Calu3 (cell line): Measurements from ENCODE around the gene ERVH48-1. TPM values are rescaled to one million over a fixed set of nuclear protein-coding genes. Genes with fewer than 3 reads are reported as not detected.

ENCODE experiments used
- BruUV-seq: library from RNA; stranded (reverse); fragments of 400-500 nt; replicated peaks from 2 replicates; lab custom pipeline; 2021; lab: Mats Ljungman, UMichigan
- CTCF ChIA-PET: fragments of 300-600 bp; sonication (Branson Sonifier 250); formaldehyde crosslinking; loops from one replicate; lab custom pipeline; 2022; ENCODE audit warnings: antibody characterized with exemption; lab: Charles Lee
- DNase-seq: peaks from one replicate; pipeline ENCODE4 v3.0.0; 2022
- H3K27ac Mint-ChIP-seq: one replicate; pipeline ENCODE4 v1.8.0; 2022; ENCODE audit warnings: mixed read lengths; ENCODE audit not compliant: unreplicated experiment
- H3K27me3 Mint-ChIP-seq: one replicate; pipeline ENCODE4 v1.8.0; 2022; ENCODE audit warnings: mixed read lengths; ENCODE audit not compliant: unreplicated experiment
- H3K36me3 Mint-ChIP-seq: one replicate; pipeline ENCODE4 v1.8.0; 2022; ENCODE audit warnings: mild to moderate bottlenecking, moderate library complexity, mixed read lengths; ENCODE audit not compliant: insufficient read depth, unreplicated experiment
- H3K4me1 Mint-ChIP-seq: one replicate; pipeline ENCODE4 v1.8.0; 2022; ENCODE audit warnings: mild to moderate bottlenecking, low read depth, mixed read lengths; ENCODE audit not compliant: unreplicated experiment
- H3K4me3 Mint-ChIP-seq: one replicate; pipeline ENCODE4 v1.8.0; 2022; ENCODE audit warnings: mild to moderate bottlenecking, low read depth, moderate library complexity, mixed read lengths; ENCODE audit not compliant: unreplicated experiment
- H3K9me3 Mint-ChIP-seq: one replicate; pipeline ENCODE4 v1.8.0; 2022; ENCODE audit warnings: low read depth, mixed read lengths; ENCODE audit not compliant: unreplicated experiment
- CTCF ChIP-seq: fragments of 200-600 bp; IDR thresholded peaks from one replicate; pipeline ENCODE4 v1.8.0; 2022; ENCODE audit warnings: antibody characterized with exemption; ENCODE audit not compliant: unreplicated experiment
- intact Hi-C: fragments of 100-400 bp; cut with micrococcal nuclease; formaldehyde crosslinking; loops from one replicate; pipeline ENCODE4 v1.10.0; 2022; ENCODE audit not compliant: unreplicated experiment
- total RNA-seq: library from RNA; stranded (reverse); gene quantifications from 2 replicates; pipeline ENCODE4 v1.2.3, GENCODE V29; 2022

ERVH48-1 gene
- total RNA-seq, 1 experiment from 2014 or later, result not detected

- DNase-seq, result peak; percentile 73
- intact Hi-C loops, result no loop called here
- no peaks in the 10 kb centered on the region for H3K9me3 Mint-ChIP-seq
- CTCF ChIA-PET, result no interaction called here
- no TSS peak for BruUV-seq
- peak; percentile 37 for TF ChIP-seq CTCF
- H3K27ac Mint-ChIP-seq, result peak overlapping the region; percentile 43
- peaks cover 15% of the 10 kb centered on the region for H3K4me1 Mint-ChIP-seq
- no peaks in the 10 kb centered on the region for H3K27me3 Mint-ChIP-seq
- H3K36me3 Mint-ChIP-seq, result no peaks in the 10 kb centered on the region
- H3K4me3 Mint-ChIP-seq, result peak overlapping the region; percentile 27
These were observed 1.6 kb downstream of the ERVH48-1 start for GRCh38 chr21:42923553-42924432.

- no peak for TF ChIP-seq CTCF
- no TSS peak for BruUV-seq
- Mint-ChIP-seq H3K36me3 (no peaks in the 10 kb centered on the region), H3K4me1 (peaks cover 15% of the 10 kb centered on the region), H3K27ac (no peak overlapping the region), H3K27me3 (no peaks in the 10 kb centered on the region), H3K4me3 (no peak overlapping the region), H3K9me3 (no peaks in the 10 kb centered on the region)
- intact Hi-C loops, result no loop called here
- DNase-seq, result no peak
- CTCF ChIA-PET, result no interaction called here
These were observed 2.5 kb downstream of the ERVH48-1 start for GRCh38 chr21:42922918-42923317.

- no peak for TF ChIP-seq CTCF
- no TSS peak for BruUV-seq
- intact Hi-C loops, result no loop called here
- no peak overlapping the region for H3K4me3 Mint-ChIP-seq
- CTCF ChIA-PET, result no interaction called here
- no peaks in the 10 kb centered on the region for H3K9me3 Mint-ChIP-seq
- H3K27ac Mint-ChIP-seq, result no peak overlapping the region
- H3K36me3 Mint-ChIP-seq, result no peaks in the 10 kb centered on the region
- peaks cover 15% of the 10 kb centered on the region for H3K4me1 Mint-ChIP-seq
- H3K27me3 Mint-ChIP-seq, result no peaks in the 10 kb centered on the region
- DNase-seq, result no peak
These were observed 3.5 kb downstream of the ERVH48-1 start for GRCh38 chr21:42921927-42922326.

- intact Hi-C loops, result no loop called here
- CTCF ChIA-PET, result no interaction called here
- H3K4me1 Mint-ChIP-seq, result peaks cover 2% of the 10 kb centered on the region
- no peak overlapping the region for H3K4me3 Mint-ChIP-seq
- TF ChIP-seq CTCF, result no peak
- DNase-seq, result no peak
- no TSS peak for BruUV-seq
- H3K36me3 Mint-ChIP-seq, result peaks cover 6% of the 10 kb centered on the region
- H3K27ac Mint-ChIP-seq, result no peak overlapping the region
- H3K27me3 Mint-ChIP-seq, result no peaks in the 10 kb centered on the region
- H3K9me3 Mint-ChIP-seq, result no peaks in the 10 kb centered on the region
These were observed 7.1 kb downstream of the ERVH48-1 start for GRCh38 chr21:42918291-42918690.
